ENCODE results near the gene ENDOG.
"Not testable (repeated sequence)": the region's sequence is repeated elsewhere in the genome, so short reads cannot be mapped to it uniquely, and the experiment has no call there.

The ENDOG gene

DNA sequence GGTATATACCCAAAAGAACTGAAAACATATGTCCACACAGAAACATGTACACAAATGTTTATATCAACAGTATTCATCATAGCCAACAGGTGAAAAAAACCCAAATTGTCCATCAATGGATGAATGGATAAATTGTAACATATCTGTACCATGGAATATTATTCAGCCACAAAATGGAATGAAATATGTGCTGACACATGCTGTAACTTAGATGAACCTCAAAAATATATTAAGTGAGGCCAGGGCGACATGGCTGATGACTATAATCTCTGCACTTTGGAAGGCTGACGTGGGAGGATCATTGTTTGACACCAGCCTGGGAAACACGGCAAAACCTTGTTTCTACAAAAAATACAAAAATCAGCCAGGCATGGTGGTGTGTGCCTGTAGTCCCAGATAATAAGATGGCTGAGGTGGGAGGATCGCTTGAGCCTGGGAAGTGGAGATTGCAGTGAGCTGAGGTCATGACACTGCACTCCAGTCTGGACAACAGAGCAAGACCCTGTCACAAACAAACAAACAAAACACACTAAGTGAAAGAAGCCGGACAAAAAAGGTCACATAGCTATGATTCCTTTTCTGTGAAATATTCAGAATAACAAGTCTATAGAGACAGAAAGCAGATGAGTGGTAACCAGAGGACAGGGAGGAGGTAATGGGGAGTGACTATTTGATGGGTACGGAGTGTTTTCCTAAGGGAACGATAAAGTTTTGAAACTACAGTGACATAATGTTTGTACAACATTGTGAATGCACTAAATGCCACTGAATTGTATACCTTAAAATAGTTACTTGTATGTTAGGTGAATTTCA, 52.0 kb downstream of the ENDOG start:
- no peak for DNase-seq

GRCh38 chr9:128870941-128871265, 52.6 kb downstream of the ENDOG start:
- not testable (repeated sequence) for DNase-seq
